DOHH2 (cell line): ENCODE results near the gene STARD13.

ENCODE experiments used
- H3F3A ChIP-seq: fragments of 200-600 bp; sonication (generic), shearing (Covaris generic); 2 replicates; pipeline ENCODE4 v1.6.0; 2016; ENCODE audit warnings: antibody characterized with exemption, mild to moderate bottlenecking; ENCODE audit not compliant: control insufficient read depth, insufficient read depth
- H3K27ac ChIP-seq: fragments of 200-600 bp; sonication (generic); 2 replicates; pipeline ENCODE4 v1.5.1; 2014; ENCODE audit warnings: low read depth, mild to moderate bottlenecking, low read length, moderate library complexity
- H3K27me3 ChIP-seq: fragments of 200-600 bp; sonication (generic); 2 replicates; pipeline ENCODE4 v1.6.1; 2014; ENCODE audit warnings: mild to moderate bottlenecking, low read length, mixed read lengths; ENCODE audit not compliant: control insufficient read depth
- H3K36me3 ChIP-seq: fragments of 200-600 bp; sonication (generic); 2 replicates; pipeline ENCODE4 v1.6.1; 2014; ENCODE audit warnings: mild to moderate bottlenecking, low read length, moderate library complexity, mixed read lengths; ENCODE audit not compliant: control insufficient read depth
- H3K4me1 ChIP-seq: fragments of 200-600 bp; sonication (generic); 2 replicates; pipeline ENCODE4 v1.6.1; 2014; ENCODE audit warnings: mild to moderate bottlenecking, low read length, mixed read lengths; ENCODE audit not compliant: control insufficient read depth
- H3K4me2 ChIP-seq: fragments of 200-600 bp; sonication (generic); 2 replicates; pipeline ENCODE4 v1.6.0; 2014; ENCODE audit warnings: mild to moderate bottlenecking, low read length, moderate library complexity
- H3K4me3 ChIP-seq: fragments of 200-600 bp; sonication (generic); 2 replicates; pipeline ENCODE4 v1.5.1; 2014; ENCODE audit warnings: mild to moderate bottlenecking, low read length, mixed read lengths
- H3K79me2 ChIP-seq: fragments of 200-600 bp; sonication (generic); 2 replicates; pipeline ENCODE4 v1.6.1; 2014; ENCODE audit warnings: mild to moderate bottlenecking, low read length, mixed read lengths; ENCODE audit not compliant: control insufficient read depth
- H3K9me2 ChIP-seq: fragments of 200-600 bp; sonication (generic); replicated peaks from 2 replicates; pipeline ENCODE4 v1.6.1; 2014; ENCODE audit warnings: mild to moderate bottlenecking, low read length, mixed read lengths; ENCODE audit not compliant: control insufficient read depth
- H3K9me3 ChIP-seq: fragments of 200-600 bp; sonication (generic); 2 replicates; pipeline ENCODE4 v1.6.1; 2014; ENCODE audit warnings: antibody characterized with exemption, low read length, mixed read lengths; ENCODE audit not compliant: control insufficient read depth, insufficient read depth
- H4K20me1 ChIP-seq: fragments of 200-600 bp; sonication (generic); 2 replicates; pipeline ENCODE4 v1.6.0; 2014; ENCODE audit warnings: low read depth, mild to moderate bottlenecking, antibody characterized with exemption, low read length, moderate library complexity; ENCODE audit not compliant: control insufficient read depth, insufficient read depth
- EZH2phosphoT487 ChIP-seq: fragments of 200-600 bp; sonication (generic); IDR thresholded peaks from 2 replicates; pipeline ENCODE4 v1.6.1; 2017; ENCODE audit warnings: borderline replicate concordance, mild to moderate bottlenecking, antibody characterized with exemption, low read length, moderate library complexity, mixed read lengths
- TF ChIP-seq, protein P1 (sequence below): fragments of 200-600 bp; sonication (generic); IDR thresholded peaks from one replicate; pipeline ENCODE4 v1.5.1; 2014; ENCODE audit warnings: antibody characterized with exemption, mild to moderate bottlenecking, low read depth, low read length; ENCODE audit not compliant: poor library complexity, severe bottlenecking

STARD13 gene

GRCh38 chr13:33176526-33176925, 109.0 kb downstream of the STARD13 start:
- Histone ChIP-seq H4K20me1 (no peaks in the 10 kb centered on the region), H3K9me2 (no peaks in the 10 kb centered on the region), H3K27ac (no peak overlapping the region), H3K36me3 (no peaks in the 10 kb centered on the region), H3K4me2 (no peak overlapping the region), H3K4me3 (no peak overlapping the region), H3K79me2 (no peaks in the 10 kb centered on the region), H3K27me3 (peaks cover 5% of the 10 kb centered on the region; the same call in 1 of the 2 replicates), H3K9me3 (no peaks in the 10 kb centered on the region), H3F3A (no peaks in the 10 kb centered on the region), H3K4me1 (no peaks in the 10 kb centered on the region)
- TF ChIP-seq, protein P1, sequence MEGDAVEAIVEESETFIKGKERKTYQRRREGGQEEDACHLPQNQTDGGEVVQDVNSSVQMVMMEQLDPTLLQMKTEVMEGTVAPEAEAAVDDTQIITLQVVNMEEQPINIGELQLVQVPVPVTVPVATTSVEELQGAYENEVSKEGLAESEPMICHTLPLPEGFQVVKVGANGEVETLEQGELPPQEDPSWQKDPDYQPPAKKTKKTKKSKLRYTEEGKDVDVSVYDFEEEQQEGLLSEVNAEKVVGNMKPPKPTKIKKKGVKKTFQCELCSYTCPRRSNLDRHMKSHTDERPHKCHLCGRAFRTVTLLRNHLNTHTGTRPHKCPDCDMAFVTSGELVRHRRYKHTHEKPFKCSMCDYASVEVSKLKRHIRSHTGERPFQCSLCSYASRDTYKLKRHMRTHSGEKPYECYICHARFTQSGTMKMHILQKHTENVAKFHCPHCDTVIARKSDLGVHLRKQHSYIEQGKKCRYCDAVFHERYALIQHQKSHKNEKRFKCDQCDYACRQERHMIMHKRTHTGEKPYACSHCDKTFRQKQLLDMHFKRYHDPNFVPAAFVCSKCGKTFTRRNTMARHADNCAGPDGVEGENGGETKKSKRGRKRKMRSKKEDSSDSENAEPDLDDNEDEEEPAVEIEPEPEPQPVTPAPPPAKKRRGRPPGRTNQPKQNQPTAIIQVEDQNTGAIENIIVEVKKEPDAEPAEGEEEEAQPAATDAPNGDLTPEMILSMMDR: no peak
- no peak for TF ChIP-seq EZH2phosphoT487

- H3K9me3 ChIP-seq: no peaks in the 10 kb centered on the region
- H3K4me3 ChIP-seq: no peak overlapping the region
- H3K4me1 ChIP-seq: no peaks in the 10 kb centered on the region
- H3K9me2 ChIP-seq: no peaks in the 10 kb centered on the region
- H3K36me3 ChIP-seq: no peaks in the 10 kb centered on the region
- no peaks in the 10 kb centered on the region for H4K20me1 ChIP-seq
- TF ChIP-seq, protein P1: no peak
- no peak for TF ChIP-seq EZH2phosphoT487
- H3K27ac ChIP-seq: no peak overlapping the region
- no peak overlapping the region for H3K4me2 ChIP-seq
- no peaks in the 10 kb centered on the region for H3F3A ChIP-seq
- H3K27me3 ChIP-seq: peaks cover 5% of the 10 kb centered on the region; the same call in 1 of the 2 replicates
- no peaks in the 10 kb centered on the region for H3K79me2 ChIP-seq
Measured at GRCh38 chr13:33175991-33176390, 109.6 kb downstream of the STARD13 start.

- Histone ChIP-seq H3K9me3 (no peaks in the 10 kb centered on the region), H3K36me3 (no peaks in the 10 kb centered on the region), H4K20me1 (no peaks in the 10 kb centered on the region), H3K4me1 (no peaks in the 10 kb centered on the region), H3F3A (no peaks in the 10 kb centered on the region), H3K4me3 (no peak overlapping the region), H3K4me2 (no peak overlapping the region), H3K27me3 (peaks cover 5% of the 10 kb centered on the region; the same call in 1 of the 2 replicates), H3K9me2 (no peaks in the 10 kb centered on the region), H3K27ac (no peak overlapping the region), H3K79me2 (no peaks in the 10 kb centered on the region)
- TF ChIP-seq, protein P1: no peak
- no peak for TF ChIP-seq EZH2phosphoT487
Measured at GRCh38 chr13:33174931-33175330, 110.6 kb downstream of the STARD13 start.
